Measurements from ENCODE around the gene FBXO22. TPM values are rescaled to one million over a fixed set of nuclear protein-coding genes. Genes with fewer than 3 reads are reported as not detected.

FBXO22 gene
- total and polyA plus RNA-seq, 2 of the 13 experiments (the other 11 are each of a cell fraction or from before 2014, with no cell fraction given) = 45.7 to 112 TPM

DNA sequence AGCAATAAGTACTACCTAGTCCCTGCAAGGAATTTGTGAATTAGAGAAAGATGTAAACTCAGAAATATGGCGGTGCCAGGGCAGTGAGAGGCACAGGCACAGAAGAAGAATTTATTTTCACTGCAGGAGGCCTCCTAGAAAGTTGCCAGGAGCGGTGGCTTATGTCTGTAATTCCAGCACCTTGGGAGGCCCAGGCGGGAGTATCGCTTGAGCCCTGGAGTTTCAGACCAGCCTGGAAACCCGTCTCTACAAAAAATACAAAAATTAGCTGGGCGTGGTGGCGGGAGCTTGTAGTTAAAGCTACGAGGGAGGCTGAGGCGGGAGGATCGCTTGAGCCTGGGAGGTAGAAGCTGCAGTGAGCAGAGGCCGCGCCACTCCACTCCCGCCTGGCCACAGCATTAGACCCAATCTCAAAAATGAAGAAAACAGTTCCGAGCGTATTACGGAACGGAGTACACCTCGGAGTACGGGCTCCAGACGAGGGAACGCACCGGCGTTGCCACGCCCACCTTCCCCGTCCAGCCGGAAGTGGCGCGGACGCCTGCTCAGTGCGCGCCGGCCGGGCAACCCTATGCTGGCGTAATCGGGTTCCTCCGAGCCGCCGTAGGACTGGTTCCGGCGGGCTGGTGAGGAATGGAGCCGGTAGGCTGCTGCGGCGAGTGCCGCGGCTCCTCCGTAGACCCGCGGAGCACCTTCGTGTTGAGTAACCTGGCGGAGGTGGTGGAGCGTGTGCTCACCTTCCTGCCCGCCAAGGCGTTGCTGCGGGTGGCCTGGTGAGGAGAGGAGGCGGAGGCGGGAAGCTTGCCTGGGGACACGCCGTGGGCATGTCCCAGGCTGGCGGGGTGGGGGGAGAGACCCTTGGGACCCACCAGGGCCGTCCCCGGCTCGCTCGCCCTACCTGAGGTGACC is at the start of gene FBXO22 (continued):
- TF ChIP-seq, protein P1, sequence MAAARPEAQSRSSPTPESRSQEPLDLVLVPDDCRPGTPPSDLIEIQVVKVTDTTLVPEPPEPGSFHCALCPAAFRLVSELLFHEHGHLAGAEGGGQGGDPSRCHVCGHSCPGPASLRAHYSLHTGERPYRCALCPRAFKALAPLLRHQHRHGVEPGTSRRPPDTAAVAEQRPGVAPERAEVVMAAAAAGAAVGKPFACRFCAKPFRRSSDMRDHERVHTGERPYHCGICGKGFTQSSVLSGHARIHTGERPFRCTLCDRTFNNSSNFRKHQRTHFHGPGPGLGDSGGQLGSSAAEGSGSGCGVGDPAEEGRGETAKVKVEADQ (CRISPR knock-in tag; IDR thresholded peaks at IDR 0.05; ENCODE audit: borderline replicate concordance) = peak; percentile 89; the same call in 1 of the 2 replicates
- TF ChIP-seq ZBTB26 (CRISPR knock-in tag; IDR thresholded peaks at IDR 0.05; ENCODE audit: borderline replicate concordance) = peak; percentile 55; the same call in 1 of the 2 replicates
- TF ChIP-seq NCOA5 (CRISPR knock-in tag; IDR thresholded peaks at IDR 0.05) = no peak
- TF ChIP-seq MAFG (CRISPR knock-in tag; IDR thresholded peaks at IDR 0.05) = no peak
- TF ChIP-seq ADNP (CRISPR knock-in tag; IDR thresholded peaks at IDR 0.05) = no peak
- TF ChIP-seq CBX5 (CRISPR knock-in tag; IDR thresholded peaks at IDR 0.05; ENCODE audit: borderline replicate concordance) = peak; percentile 86
- TF ChIP-seq CSRNP2 (CRISPR knock-in tag; conservative IDR thresholded peaks at IDR 0.05; ENCODE audit: low read depth) = no peak
- peak; percentile 83 for TF ChIP-seq ZNF430 (CRISPR knock-in tag; IDR thresholded peaks at IDR 0.05)
- TF ChIP-seq ZBTB14 (CRISPR knock-in tag; IDR thresholded peaks at IDR 0.05) = peak; percentile 71
- peak; percentile 91 for TF ChIP-seq DR1 (CRISPR knock-in tag; IDR thresholded peaks at IDR 0.05)
- peak; percentile 95; the same call in 1 of the 2 replicates for TF ChIP-seq ARID4A (CRISPR knock-in tag; IDR thresholded peaks at IDR 0.05; ENCODE audit: borderline replicate concordance)
- TF ChIP-seq, protein P2, sequence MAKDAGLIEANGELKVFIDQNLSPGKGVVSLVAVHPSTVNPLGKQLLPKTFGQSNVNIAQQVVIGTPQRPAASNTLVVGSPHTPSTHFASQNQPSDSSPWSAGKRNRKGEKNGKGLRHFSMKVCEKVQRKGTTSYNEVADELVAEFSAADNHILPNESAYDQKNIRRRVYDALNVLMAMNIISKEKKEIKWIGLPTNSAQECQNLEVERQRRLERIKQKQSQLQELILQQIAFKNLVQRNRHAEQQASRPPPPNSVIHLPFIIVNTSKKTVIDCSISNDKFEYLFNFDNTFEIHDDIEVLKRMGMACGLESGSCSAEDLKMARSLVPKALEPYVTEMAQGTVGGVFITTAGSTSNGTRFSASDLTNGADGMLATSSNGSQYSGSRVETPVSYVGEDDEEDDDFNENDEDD (CRISPR knock-in tag; IDR thresholded peaks at IDR 0.05; ENCODE audit: borderline replicate concordance) = peak; percentile 58; the same call in 1 of the 2 replicates
- peak; percentile 58; the same call in 1 of the 2 replicates for TF ChIP-seq ARNTL (CRISPR knock-in tag; IDR thresholded peaks at IDR 0.05)
- peak; percentile 91 for TF ChIP-seq REPIN1 (CRISPR knock-in tag; IDR thresholded peaks at IDR 0.05; ENCODE audit: borderline replicate concordance, low read depth)

Data from HepG2 (cell line).